ENCODE results near the gene SLC27A1. TPM values are rescaled to one million over a fixed set of nuclear protein-coding genes. Genes with fewer than 3 reads are reported as not detected.

Gene SLC27A1
- total and polyA plus RNA-seq, 2 experiments from 2014 or later, result 30.1 to 40.4 TPM

DNA sequence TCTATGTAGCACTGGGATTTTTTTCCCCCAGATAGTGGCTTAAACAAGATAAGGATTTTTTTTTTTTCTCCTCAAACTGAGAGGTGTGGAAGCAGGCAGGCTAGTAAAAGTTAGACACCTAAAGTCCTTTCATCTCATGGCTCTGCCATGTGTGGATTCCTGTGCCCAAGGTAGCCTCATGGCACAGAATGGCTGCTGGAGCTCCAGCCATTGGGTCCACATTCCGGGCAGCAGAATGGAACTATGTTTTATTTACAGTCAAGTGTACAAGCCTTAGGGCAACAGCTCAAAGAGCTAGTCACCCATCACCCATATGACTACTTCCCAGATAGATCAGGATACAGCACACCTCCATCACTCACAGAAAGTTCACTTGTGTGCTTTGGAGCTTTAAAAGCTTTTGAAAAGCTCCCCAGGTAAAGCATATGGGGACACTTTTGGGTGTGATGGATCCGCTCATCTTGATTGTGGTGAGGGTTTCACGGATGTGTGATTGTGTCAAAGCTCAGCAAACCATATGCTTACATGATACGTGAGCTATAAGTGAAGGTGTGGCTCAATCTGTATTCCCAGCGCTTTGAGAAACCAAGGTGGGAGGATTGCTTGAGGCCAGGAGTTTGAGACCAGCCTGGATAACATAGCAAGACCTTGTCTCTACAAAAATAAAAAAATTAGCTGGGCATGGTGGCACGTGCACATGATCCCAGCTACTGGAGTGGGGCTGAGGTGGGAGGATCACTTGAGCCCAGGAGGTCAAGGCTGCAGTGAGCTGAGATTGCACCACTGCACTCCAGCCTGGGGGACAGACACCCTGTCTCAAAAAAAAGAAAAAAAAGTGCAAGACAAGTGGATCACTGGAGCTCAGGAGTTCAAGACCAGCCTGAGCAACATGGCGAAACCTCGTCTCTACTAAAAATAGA, 59.2 kb downstream of the SLC27A1 start:
- Histone ChIP-seq H3K27ac (no peak overlapping the region), H3K27me3 (no peaks in the 10 kb centered on the region), H3K4me3 (no peak overlapping the region), H3K36me3 (no peaks in the 10 kb centered on the region), H3K9me3 (ENCODE audit: low read depth) (no peaks in the 10 kb centered on the region), H3K4me1 (ENCODE audit: low read depth) (no peaks in the 10 kb centered on the region)
- DNase-seq (ENCODE audit: low read depth in 1 of 2, low spot score in 1 of 2), result no peak
- TF ChIP-seq, protein P1, sequence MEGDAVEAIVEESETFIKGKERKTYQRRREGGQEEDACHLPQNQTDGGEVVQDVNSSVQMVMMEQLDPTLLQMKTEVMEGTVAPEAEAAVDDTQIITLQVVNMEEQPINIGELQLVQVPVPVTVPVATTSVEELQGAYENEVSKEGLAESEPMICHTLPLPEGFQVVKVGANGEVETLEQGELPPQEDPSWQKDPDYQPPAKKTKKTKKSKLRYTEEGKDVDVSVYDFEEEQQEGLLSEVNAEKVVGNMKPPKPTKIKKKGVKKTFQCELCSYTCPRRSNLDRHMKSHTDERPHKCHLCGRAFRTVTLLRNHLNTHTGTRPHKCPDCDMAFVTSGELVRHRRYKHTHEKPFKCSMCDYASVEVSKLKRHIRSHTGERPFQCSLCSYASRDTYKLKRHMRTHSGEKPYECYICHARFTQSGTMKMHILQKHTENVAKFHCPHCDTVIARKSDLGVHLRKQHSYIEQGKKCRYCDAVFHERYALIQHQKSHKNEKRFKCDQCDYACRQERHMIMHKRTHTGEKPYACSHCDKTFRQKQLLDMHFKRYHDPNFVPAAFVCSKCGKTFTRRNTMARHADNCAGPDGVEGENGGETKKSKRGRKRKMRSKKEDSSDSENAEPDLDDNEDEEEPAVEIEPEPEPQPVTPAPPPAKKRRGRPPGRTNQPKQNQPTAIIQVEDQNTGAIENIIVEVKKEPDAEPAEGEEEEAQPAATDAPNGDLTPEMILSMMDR (IDR thresholded peaks at IDR 0.05; ENCODE audit: low read depth, low read length), result no peak

DNA sequence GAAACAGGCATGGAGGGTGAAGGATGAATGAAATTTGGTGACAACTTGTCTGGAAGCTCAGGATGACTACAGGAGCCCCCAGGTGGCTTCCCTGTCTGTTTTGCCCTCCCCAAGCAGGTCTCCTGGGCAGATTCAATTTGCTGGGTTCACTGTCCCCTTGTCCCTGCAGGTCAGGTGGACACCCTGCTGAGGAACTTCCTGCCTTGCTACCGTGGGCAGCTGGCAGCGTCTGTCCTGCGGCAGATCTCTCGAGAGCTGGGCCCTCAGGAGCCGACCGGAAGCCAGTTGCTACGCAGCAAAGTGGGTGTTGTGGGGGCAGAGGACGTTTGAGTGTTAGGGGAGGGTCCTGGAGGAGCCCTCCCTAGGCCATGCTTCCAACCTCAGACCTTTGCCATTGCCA, 60.3 kb downstream of the SLC27A1 start:
- DNase-seq (ENCODE audit: low read depth in 1 of 2, low spot score in 1 of 2), result no peak
- TF ChIP-seq, protein P1 (IDR thresholded peaks at IDR 0.05; ENCODE audit: low read depth, low read length), result no peak
- no peaks in the 10 kb centered on the region for H3K36me3 ChIP-seq
- no peaks in the 10 kb centered on the region for H3K4me1 ChIP-seq (ENCODE audit: low read depth)
- no peaks in the 10 kb centered on the region for H3K27me3 ChIP-seq
- H3K9me3 ChIP-seq (ENCODE audit: low read depth), result no peaks in the 10 kb centered on the region
- no peak overlapping the region for H3K27ac ChIP-seq
- H3K4me3 ChIP-seq, result no peak overlapping the region

DNA sequence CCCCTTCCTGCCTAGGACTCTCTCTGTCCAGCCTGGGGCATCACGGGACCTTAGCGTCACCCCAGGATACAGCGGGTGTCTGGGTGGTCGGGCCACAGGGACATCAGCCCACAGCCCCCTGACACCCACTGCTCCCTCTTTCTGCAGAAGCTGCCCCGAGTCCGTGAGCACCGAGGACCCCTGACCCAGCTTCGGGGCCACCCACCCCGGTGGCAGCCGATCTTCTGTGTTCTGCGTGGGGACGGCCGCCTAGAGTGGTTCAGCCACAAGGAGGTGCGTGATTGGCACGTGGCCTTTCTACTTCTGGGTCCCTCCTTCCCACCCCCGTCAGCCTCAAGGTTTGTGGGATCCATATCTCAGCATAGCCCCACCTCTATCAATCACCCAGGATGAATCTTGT, 61.8 kb downstream of the SLC27A1 start:
- H3K4me1 ChIP-seq (ENCODE audit: low read depth), result no peaks in the 10 kb centered on the region
- H3K4me3 ChIP-seq, result no peak overlapping the region
- TF ChIP-seq, protein P1 (IDR thresholded peaks at IDR 0.05; ENCODE audit: low read depth, low read length), result no peak
- no peak for DNase-seq (ENCODE audit: low read depth in 1 of 2, low spot score in 1 of 2)
- H3K9me3 ChIP-seq (ENCODE audit: low read depth), result no peaks in the 10 kb centered on the region
- H3K36me3 ChIP-seq, result no peaks in the 10 kb centered on the region
- no peak overlapping the region for H3K27ac ChIP-seq
- no peaks in the 10 kb centered on the region for H3K27me3 ChIP-seq

- H3K9me3 ChIP-seq (ENCODE audit: low read depth), result no peaks in the 10 kb centered on the region
These were observed 62.2 kb downstream of the SLC27A1 start for GRCh38 chr19:17532557-17532956.

DNA sequence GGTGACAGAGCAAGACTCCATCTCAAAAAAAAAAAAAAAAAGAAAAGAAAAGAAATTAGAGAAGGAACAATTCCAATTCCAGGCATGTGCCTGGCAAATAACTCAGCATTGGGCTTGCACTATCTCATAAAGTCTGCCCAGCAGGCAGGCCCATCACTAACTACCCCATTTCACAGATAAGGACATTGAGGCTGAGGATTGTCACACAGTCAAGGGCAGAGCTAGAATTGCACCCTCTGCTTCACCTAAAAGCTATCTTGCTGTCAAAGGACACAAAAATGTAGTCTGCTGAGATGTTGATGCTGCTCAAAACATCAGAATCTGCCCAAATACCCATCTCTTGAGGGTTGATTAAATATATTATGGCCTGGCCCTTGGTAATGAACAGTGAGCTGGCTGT, 64.4 kb downstream of the SLC27A1 start:
- Histone ChIP-seq H3K36me3 (no peaks in the 10 kb centered on the region), H3K27ac (no peak overlapping the region), H3K4me1 (ENCODE audit: low read depth) (no peaks in the 10 kb centered on the region), H3K9me3 (ENCODE audit: low read depth) (no peaks in the 10 kb centered on the region), H3K27me3 (no peaks in the 10 kb centered on the region), H3K4me3 (no peak overlapping the region)
- DNase-seq (ENCODE audit: low read depth in 1 of 2, low spot score in 1 of 2), result no peak
- TF ChIP-seq, protein P1 (IDR thresholded peaks at IDR 0.05; ENCODE audit: low read depth, low read length), result no peak

More at GRCh38 chr19:17532557-17532956, 62.2 kb downstream of the SLC27A1 start:
- DNase-seq (ENCODE audit: low read depth in 1 of 2, low spot score in 1 of 2), result no peak
- Histone ChIP-seq H3K36me3 (no peaks in the 10 kb centered on the region), H3K27ac (no peak overlapping the region), H3K4me1 (ENCODE audit: low read depth) (no peaks in the 10 kb centered on the region), H3K4me3 (no peak overlapping the region), H3K27me3 (no peaks in the 10 kb centered on the region)
- TF ChIP-seq, protein P1 (IDR thresholded peaks at IDR 0.05; ENCODE audit: low read depth, low read length), result no peak

Measured in cardiac muscle cell (in vitro differentiated cells and primary cell).